ENCODE results near the gene HOXB2.

HOXB2 gene

GRCh38 chr17:48545022-48545375, at the start of gene HOXB2:
Gene HOXB2, minus strand, starts transcription at chr17:48545109. Its CDS starts 198 bp downstream, at chr17:48544911.
- peak; percentile 63 for DNase-seq

- peak; percentile 98 for DNase-seq
Measured at GRCh38 chr17:48593840-48594537, 49.1 kb upstream of the HOXB2 start.

GRCh38 chr17:48593126-48593829, 48.4 kb upstream of the HOXB2 start, which contains the start of gene HOXB5:
Gene HOXB5, minus strand, starts transcription at chr17:48593779. Its CDS starts 97 bp downstream, at chr17:48593682.
- peak; percentile 84 for DNase-seq

- no peak for DNase-seq
Measured at GRCh38 chr17:48592577-48592976, 47.7 kb upstream of the HOXB2 start.

GRCh38 chr17:48592057-48592514, 47.2 kb upstream of the HOXB2 start:
- no peak for DNase-seq

GRCh38 chr17:48591255-48592056, 46.5 kb upstream of the HOXB2 start:
- DNase-seq = no peak

- no peak for DNase-seq
Measured at GRCh38 chr17:48590607-48591161, 45.8 kb upstream of the HOXB2 start.

- DNase-seq = no peak
Measured at GRCh38 chr17:48589831-48590606, 45.1 kb upstream of the HOXB2 start, which contains the start of gene HOXB3. Gene HOXB3, minus strand, starts transcription at chr17:48590241. Its CDS starts 37,767 bp downstream, at chr17:48552474.

GRCh38 chr17:48589060-48589830, 44.3 kb upstream of the HOXB2 start:
- DNase-seq = no peak

GRCh38 chr17:48588528-48588927, 43.6 kb upstream of the HOXB2 start:
- DNase-seq = no peak

- no peak for DNase-seq
Measured at GRCh38 chr17:48588074-48588415, 43.1 kb upstream of the HOXB2 start.

- peak; percentile 96 for DNase-seq
Measured at GRCh38 chr17:48587276-48588073, 42.6 kb upstream of the HOXB2 start.

- peak; percentile 70 for DNase-seq
Measured at GRCh38 chr17:48586355-48587258, 41.7 kb upstream of the HOXB2 start.

GRCh38 chr17:48584223-48584741, 39.4 kb upstream of the HOXB2 start:
- DNase-seq = no peak

- DNase-seq = no peak
Measured at GRCh38 chr17:48583708-48584222, 38.9 kb upstream of the HOXB2 start.

- no peak for DNase-seq
Measured at GRCh38 chr17:48582750-48583069, 37.8 kb upstream of the HOXB2 start.

GRCh38 chr17:48579760-48580554, 35.0 kb upstream of the HOXB2 start:
- peak; percentile 56 for DNase-seq

GRCh38 chr17:48579471-48579759, 34.5 kb upstream of the HOXB2 start:
- DNase-seq = no peak

Data from NCI-H1092 (cell line).